CD4-positive, alpha-beta T cell (primary cell): ENCODE data around the gene TIGD4. TPM values are rescaled to one million over a fixed set of nuclear protein-coding genes. Genes with fewer than 3 reads are reported as not detected.

Source experiments
- ATAC-seq: fragments of 200-7000 bp; cut with Tn5 transposase; one replicate; pipeline ENCODE4 v1.10.0; 2022; ENCODE audit warnings: mild to moderate bottlenecking; ENCODE audit not compliant: poor library complexity
- CTCF ChIA-PET: fragments of 350-600 bp; sonication (Branson Sonifier 250); formaldehyde crosslinking; loops from one replicate; lab custom pipeline; 2021; ENCODE audit warnings: antibody characterized with exemption, inconsistent platforms; lab: Charles Lee
- POLR2A ChIA-PET: fragments of 350-600 bp; sonication (Branson Sonifier 250); formaldehyde crosslinking; loops from one replicate; lab custom pipeline; 2021; ENCODE audit warnings: antibody characterized with exemption, inconsistent platforms; lab: Charles Lee
- DNase-seq, 14 experiments: peaks; one replicate each; pipeline ENCODE4 v3.0.0-alpha.2; 2013 to 2020; ENCODE audit warnings: mixed read lengths in 2 of 14
- H3K27ac ChIP-seq, 2 donors: one replicate each; pipeline versions ENCODE4 v1.5.1 to v1.7.0; 2013; ENCODE audit warnings: low read length in 2 of 2, low read depth in 1 of 2, mild to moderate bottlenecking in 1 of 2
- H3K27me3 ChIP-seq, 2 experiments: 1 replicate in 1 of 2; 2 replicates in 1 of 2; pipeline versions ENCODE4 v1.6.1 to v1.7.0; 2013; ENCODE audit warnings: low read length in 2 of 2, control low read depth in 1 of 2, mild to moderate bottlenecking in 1 of 2, moderate library complexity in 1 of 2; ENCODE audit not compliant: insufficient read depth in 2 of 2, control insufficient read depth in 1 of 2
- H3K36me3 ChIP-seq: one replicate; pipeline ENCODE4 v1.6.1; 2013; ENCODE audit warnings: low read length, control low read depth; ENCODE audit not compliant: insufficient read depth
- H3K4me1 ChIP-seq: one replicate; pipeline ENCODE4 v1.6.1; 2013; ENCODE audit warnings: low read length, control low read depth; ENCODE audit not compliant: insufficient read depth
- H3K4me3 ChIP-seq: one replicate; pipeline ENCODE4 v1.5.1; 2013; ENCODE audit warnings: mild to moderate bottlenecking, low read length, moderate library complexity
- H3K9me3 ChIP-seq, 2 experiments: 1 replicate in 1 of 2; 2 replicates in 1 of 2; pipeline versions ENCODE4 v1.6.1 to v1.7.0; 2013; ENCODE audit warnings: low read length in 2 of 2, mild to moderate bottlenecking in 2 of 2, control low read depth in 1 of 2, moderate library complexity in 1 of 2; ENCODE audit not compliant: control insufficient read depth in 1 of 2, insufficient read depth in 1 of 2
- H3K27ac Mint-ChIP-seq: one replicate; pipeline ENCODE4 v1.8.0; 2020; ENCODE audit warnings: mixed read lengths
- H3K27me3 Mint-ChIP-seq: one replicate; pipeline ENCODE4 v1.8.0; 2021; ENCODE audit warnings: mixed read lengths
- H3K36me3 Mint-ChIP-seq: one replicate; pipeline ENCODE4 v1.8.0; 2021; ENCODE audit warnings: low read depth, mixed read lengths
- H3K4me1 Mint-ChIP-seq: one replicate; pipeline ENCODE4 v1.8.0; 2021; ENCODE audit warnings: low read depth, mixed read lengths
- H3K4me3 Mint-ChIP-seq: one replicate; pipeline ENCODE4 v1.8.0; 2020; ENCODE audit warnings: mild to moderate bottlenecking, mixed read lengths
- H3K9me3 Mint-ChIP-seq: one replicate; pipeline ENCODE4 v1.8.0; 2020; ENCODE audit warnings: mixed read lengths
- intact Hi-C, 2 experiments: fragments of 100-400 bp; cut with DNase I in 1 of 2; cut with micrococcal nuclease in 1 of 2; formaldehyde crosslinking; loops; one replicate each; pipeline versions ENCODE4 v1.15.1 to v1.9.0; 2023 to 2025; cut with DNase I, micrococcal nuclease
- total RNA-seq, 174 experiments: library from RNA in 2 of 174; stranded (reverse) in 2 of 174; gene quantifications; one replicate each; pipeline ENCODE4 v1.2.3 and lab custom pipeline; 2021 to 2026
- TF ChIP-seq, protein P1 (sequence below): fragments of 200-600 bp; IDR thresholded peaks from one replicate; pipeline ENCODE4 v1.8.0; 2022; ENCODE audit warnings: antibody characterized with exemption, mild to moderate bottlenecking

The TIGD4 gene
- total RNA-seq, 2 experiments from 2014 or later: 0.22 TPM; not detected in 1

GRCh38 chr4:152784490-152785350 is 5.2 kb upstream of the TIGD4 start:
- Histone ChIP-seq H3K4me3 (no peak overlapping the region), H3K9me3 (no peaks in the 10 kb centered on the region), H3K36me3 (no peaks in the 10 kb centered on the region), H3K27me3 (no peaks in the 10 kb centered on the region), H3K27ac (no peak overlapping the region), H3K4me1 (peaks cover 13% of the 10 kb centered on the region)
- peak in 2 of 14 experiments; percentile 15 to 21 for DNase-seq
- CTCF ChIA-PET: no interaction called here
- no peaks in the 10 kb centered on the region for H3K27me3 Mint-ChIP-seq
- intact Hi-C loops: loop anchor here in 1 of 2 experiments (5.0 to 10.0 kb wide), 3 partner anchors 247 to 1770 kb away; partner anchors contain the start of genes FBXW7, FHIP1A and LRBA
- ATAC-seq: no peak
- H3K4me3 Mint-ChIP-seq: peak overlapping the region; percentile 1
- peak overlapping the region; percentile 37 for H3K27ac Mint-ChIP-seq
- H3K4me1 Mint-ChIP-seq: peaks cover 59% of the 10 kb centered on the region
- POLR2A ChIA-PET: no interaction called here
- TF ChIP-seq, protein P1, sequence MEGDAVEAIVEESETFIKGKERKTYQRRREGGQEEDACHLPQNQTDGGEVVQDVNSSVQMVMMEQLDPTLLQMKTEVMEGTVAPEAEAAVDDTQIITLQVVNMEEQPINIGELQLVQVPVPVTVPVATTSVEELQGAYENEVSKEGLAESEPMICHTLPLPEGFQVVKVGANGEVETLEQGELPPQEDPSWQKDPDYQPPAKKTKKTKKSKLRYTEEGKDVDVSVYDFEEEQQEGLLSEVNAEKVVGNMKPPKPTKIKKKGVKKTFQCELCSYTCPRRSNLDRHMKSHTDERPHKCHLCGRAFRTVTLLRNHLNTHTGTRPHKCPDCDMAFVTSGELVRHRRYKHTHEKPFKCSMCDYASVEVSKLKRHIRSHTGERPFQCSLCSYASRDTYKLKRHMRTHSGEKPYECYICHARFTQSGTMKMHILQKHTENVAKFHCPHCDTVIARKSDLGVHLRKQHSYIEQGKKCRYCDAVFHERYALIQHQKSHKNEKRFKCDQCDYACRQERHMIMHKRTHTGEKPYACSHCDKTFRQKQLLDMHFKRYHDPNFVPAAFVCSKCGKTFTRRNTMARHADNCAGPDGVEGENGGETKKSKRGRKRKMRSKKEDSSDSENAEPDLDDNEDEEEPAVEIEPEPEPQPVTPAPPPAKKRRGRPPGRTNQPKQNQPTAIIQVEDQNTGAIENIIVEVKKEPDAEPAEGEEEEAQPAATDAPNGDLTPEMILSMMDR: no peak
- H3K9me3 Mint-ChIP-seq: no peaks in the 10 kb centered on the region
- peaks cover 8% of the 10 kb centered on the region for H3K36me3 Mint-ChIP-seq

GRCh38 chr4:152780267-152780778 is 793 bp upstream of the TIGD4 start:
- TF ChIP-seq, protein P1: no peak
- intact Hi-C loops: loop anchor here in 1 of 2 experiments (5.0 to 10.0 kb wide), 3 partner anchors 243 to 1766 kb away; partner anchors contain the start of genes FBXW7, FHIP1A and LRBA
- Histone ChIP-seq H3K27ac (peak overlapping the region; percentile 75 to 79), H3K27me3 (no peaks in the 10 kb centered on the region), H3K4me1 (peaks cover 21% of the 10 kb centered on the region), H3K9me3 (no peaks in the 10 kb centered on the region), H3K36me3 (no peaks in the 10 kb centered on the region), H3K4me3 (peak overlapping the region; percentile 72)
- peak; percentile 75 for ATAC-seq
- DNase-seq: peak in 2 of 14 experiments; percentile 64 to 85
- ChIA-PET POLR2A (interaction anchor here (0.7 to 3.1 kb wide), 9 partner anchors 11 to 1765 kb away, joined by 3 to 17 read pairs (median 7); partner anchors contain the start of genes FBXW7, LRBA and TMEM154), CTCF (interaction anchor here (0.9 to 1.7 kb wide), 3 partner anchors 304 to 1681 kb away, joined by 3 to 6 read pairs (median 3); partner anchors contain the start of genes RPS3A and TMEM131L)
- Mint-ChIP-seq H3K4me3 (peak overlapping the region; percentile 90), H3K36me3 (peaks cover 13% of the 10 kb centered on the region), H3K9me3 (no peaks in the 10 kb centered on the region), H3K4me1 (peaks cover 56% of the 10 kb centered on the region), H3K27me3 (peaks cover 11% of the 10 kb centered on the region), H3K27ac (peak overlapping the region; percentile 95)
